Epithelial cell of umbilical artery (primary cell): ENCODE measurements around the gene SMTN. TPM values are rescaled to one million over a fixed set of nuclear protein-coding genes. Genes with fewer than 3 reads are reported as not detected.

Experiments used
- total RNA-seq: library from RNA; depleted of rRNA; stranded (reverse); fragments of >200 nt; gene quantifications from 2 replicates; pipeline ENCODE4 v1.2.3, GENCODE V29; 2014

Gene SMTN
- 146 and 148 TPM in 2 replicates for total RNA-seq

GRCh38 chr22:31080848-31081649 is at the start of gene SMTN:
Gene SMTN (plus strand): TSS chr22:31081318. CDS start chr22:31083259, 1,941 bp downstream.

GRCh38 chr22:31107178-31107893 is 26.2 kb downstream of the SMTN start, which contains the start of gene SELENOM:
Gene SELENOM (minus strand): TSS chr22:31107568. CDS start chr22:31107505, 63 bp downstream.

GRCh38 chr22:31122532-31123291 is 41.6 kb downstream of the SMTN start, which contains the start of gene INPP5J:
Gene INPP5J (plus strand): TSS chr22:31122966. CDS start chr22:31123015, 49 bp downstream.

GRCh38 chr22:31139866-31140716 is 59.0 kb downstream of the SMTN start, which contains the start of gene PLA2G3:
Gene PLA2G3 (minus strand): TSS chr22:31140508. CDS start chr22:31140354, 154 bp downstream.

Other genes starting within 250 kb of the SMTN start
- gene MORC2, start 112.5 kb upstream of the SMTN start, total RNA-seq = 11.7 and 17.0 TPM in 2 replicates
- gene TUG1, start 112.1 kb upstream of the SMTN start, total RNA-seq = 29.2 and 36.8 TPM in 2 replicates
- 34.0 and 54.9 TPM in 2 replicates for gene SELENOM, start 26.2 kb downstream of the SMTN start, total RNA-seq
- gene INPP5J, start 41.6 kb downstream of the SMTN start, total RNA-seq = under 0.01 and 0.30 TPM in 2 replicates
- 0.65 and 0.76 TPM in 2 replicates for gene PLA2G3, start 59.2 kb downstream of the SMTN start, total RNA-seq
- 17.5 and 25.1 TPM in 2 replicates for gene RNF185, start 78.9 kb downstream of the SMTN start, total RNA-seq
- 77.3 and 98.8 TPM in 2 replicates for gene LIMK2, start 131.0 kb downstream of the SMTN start, total RNA-seq
- gene PIK3IP1, start 211.2 kb downstream of the SMTN start, total RNA-seq = 7.4 and 8.1 TPM in 2 replicates